HUES6 (cell line): Measurements from ENCODE around the gene XIRP1.

ENCODE experiments used
- H3K27ac ChIP-seq: 2 replicates; pipeline ENCODE4 v1.7.0; 2013; ENCODE audit warnings: low read depth, mild to moderate bottlenecking, low read length, inconsistent platforms
- H3K27me3 ChIP-seq: 2 replicates; pipeline ENCODE4 v1.6.1; 2013; ENCODE audit warnings: low read length; ENCODE audit not compliant: control insufficient read depth, insufficient read depth
- H3K36me3 ChIP-seq: 2 replicates; pipeline ENCODE4 v1.6.1; 2013; ENCODE audit warnings: low read length; ENCODE audit not compliant: control insufficient read depth, insufficient read depth
- H3K4me1 ChIP-seq: 2 replicates; pipeline ENCODE4 v1.6.1; 2013; ENCODE audit warnings: low read length; ENCODE audit not compliant: control insufficient read depth, insufficient read depth
- H3K4me3 ChIP-seq: 2 replicates; pipeline ENCODE4 v1.5.1; 2013; ENCODE audit warnings: low read depth, low read length
- H3K9ac ChIP-seq: one replicate; pipeline ENCODE4 v1.6.1; 2013; ENCODE audit warnings: mild to moderate bottlenecking, low read length
- H3K9me3 ChIP-seq: 2 replicates; pipeline ENCODE4 v1.6.1; 2013; ENCODE audit warnings: low read depth, low read length; ENCODE audit not compliant: control insufficient read depth, insufficient read depth

The XIRP1 gene

DNA sequence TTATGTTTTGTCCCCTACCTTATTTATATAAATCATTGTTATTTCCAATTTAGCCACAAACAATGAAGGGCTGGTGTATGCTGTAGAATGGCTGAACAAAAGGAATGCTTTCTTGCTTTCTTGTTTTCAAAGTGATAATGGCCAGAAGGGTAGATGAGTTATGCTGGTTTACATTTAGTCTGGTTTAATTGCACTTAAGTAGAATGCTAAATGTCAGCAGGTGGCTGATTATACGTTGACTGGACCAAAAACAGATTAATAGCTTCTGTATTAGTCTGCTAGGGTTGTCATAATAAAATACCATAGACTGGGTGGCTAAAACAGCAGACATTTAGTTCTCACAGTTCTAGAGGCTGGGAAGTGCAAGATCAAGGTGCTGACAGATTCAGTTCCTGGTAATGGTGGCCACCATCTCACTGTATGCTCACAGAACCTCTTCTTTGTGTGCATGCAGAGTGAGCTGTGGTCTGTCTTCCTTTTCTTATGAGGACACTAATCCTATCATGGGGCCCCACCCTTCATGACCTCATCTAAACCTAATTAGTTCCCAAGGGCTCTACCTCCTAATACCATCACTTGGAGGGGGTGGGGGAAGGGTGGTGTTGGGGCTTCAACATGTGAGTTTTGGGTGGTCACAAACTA lies 17.1 kb upstream of the XIRP1 start:
- Histone ChIP-seq H3K9ac (no peak overlapping the region), H3K4me1 (peaks cover 36% of the 10 kb centered on the region), H3K4me3 (no peak overlapping the region), H3K27me3 (no peaks in the 10 kb centered on the region), H3K36me3 (no peaks in the 10 kb centered on the region), H3K27ac (no peak overlapping the region), H3K9me3 (peaks cover 4% of the 10 kb centered on the region; the same call in 1 of the 2 replicates)

DNA sequence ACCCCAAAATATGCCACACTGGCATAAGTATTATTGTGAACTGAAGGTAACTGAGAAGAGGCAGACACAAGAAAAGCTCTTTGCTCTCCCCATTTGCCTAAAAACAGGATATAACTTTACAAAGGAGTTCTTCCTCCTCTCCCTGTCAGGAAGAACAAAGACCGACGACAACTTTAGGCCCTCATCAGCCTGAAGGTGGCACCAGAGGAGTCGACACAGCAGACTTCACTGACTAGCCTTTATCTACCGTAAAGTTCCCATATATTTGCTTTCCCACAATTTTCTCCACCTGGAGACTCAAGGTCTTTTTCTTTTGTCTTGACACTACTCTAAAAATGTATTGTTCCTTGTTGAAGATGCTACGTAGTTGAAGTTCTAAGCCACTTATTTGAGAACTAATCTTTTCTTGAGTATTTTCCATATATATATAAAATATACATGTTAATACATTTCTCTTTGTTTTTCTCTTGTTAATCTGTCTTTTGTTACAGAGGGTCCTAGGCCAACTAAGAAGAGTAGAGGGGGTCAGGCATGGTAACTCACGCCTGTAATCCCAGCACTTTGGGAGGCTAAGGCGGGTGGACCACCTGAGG lies 16.2 kb upstream of the XIRP1 start:
- H3K4me1 ChIP-seq = peaks cover 29% of the 10 kb centered on the region
- H3K4me3 ChIP-seq = no peak overlapping the region
- no peaks in the 10 kb centered on the region for H3K27me3 ChIP-seq
- H3K9me3 ChIP-seq = peaks cover 4% of the 10 kb centered on the region; the same call in 1 of the 2 replicates
- H3K27ac ChIP-seq = no peak overlapping the region
- H3K36me3 ChIP-seq = no peaks in the 10 kb centered on the region
- no peak overlapping the region for H3K9ac ChIP-seq

DNA sequence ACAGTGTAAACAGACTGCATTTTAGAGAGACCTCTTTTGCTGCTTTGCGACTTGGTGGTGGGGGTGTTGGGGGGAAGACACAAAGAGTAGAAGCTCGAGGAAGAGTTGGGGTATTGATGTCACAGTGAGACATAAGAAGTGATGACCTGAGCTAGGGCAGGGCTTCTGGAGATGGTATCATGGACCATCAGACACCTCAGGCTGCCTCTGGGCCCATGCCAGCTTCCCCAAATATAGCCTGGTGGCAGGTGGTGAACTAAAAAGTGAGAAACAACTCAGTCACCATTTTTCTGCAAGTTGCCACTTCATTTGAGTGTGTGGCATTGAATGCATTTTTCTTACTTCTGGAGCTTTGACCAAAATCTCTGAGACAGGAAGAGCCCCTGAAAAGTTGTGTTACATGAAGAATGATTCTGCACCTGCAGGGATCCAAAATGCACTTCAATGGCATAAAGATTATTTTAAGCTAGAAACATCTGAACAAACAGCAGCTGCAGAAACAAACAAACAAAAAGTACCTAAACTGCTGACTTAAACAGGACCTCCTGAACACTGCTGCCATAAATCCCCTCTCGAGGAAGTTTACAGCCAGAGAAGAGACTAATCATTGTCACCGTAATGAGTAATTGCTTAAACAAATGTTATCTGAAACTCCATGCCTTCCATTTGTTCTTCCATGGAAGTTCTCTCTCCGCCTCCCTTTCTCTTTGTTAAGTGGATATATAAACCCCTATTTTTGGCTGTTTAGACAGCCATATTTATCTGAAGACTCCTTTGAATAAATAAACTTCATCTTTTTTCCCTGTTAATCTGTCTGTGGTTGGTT lies 15.2 kb upstream of the XIRP1 start:
- H3K9me3 ChIP-seq = peaks cover 4% of the 10 kb centered on the region; the same call in 1 of the 2 replicates
- no peaks in the 10 kb centered on the region for H3K36me3 ChIP-seq
- H3K27me3 ChIP-seq = no peaks in the 10 kb centered on the region
- peaks cover 24% of the 10 kb centered on the region for H3K4me1 ChIP-seq
- no peak overlapping the region for H3K4me3 ChIP-seq
- H3K9ac ChIP-seq = no peak overlapping the region
- no peak overlapping the region for H3K27ac ChIP-seq

DNA sequence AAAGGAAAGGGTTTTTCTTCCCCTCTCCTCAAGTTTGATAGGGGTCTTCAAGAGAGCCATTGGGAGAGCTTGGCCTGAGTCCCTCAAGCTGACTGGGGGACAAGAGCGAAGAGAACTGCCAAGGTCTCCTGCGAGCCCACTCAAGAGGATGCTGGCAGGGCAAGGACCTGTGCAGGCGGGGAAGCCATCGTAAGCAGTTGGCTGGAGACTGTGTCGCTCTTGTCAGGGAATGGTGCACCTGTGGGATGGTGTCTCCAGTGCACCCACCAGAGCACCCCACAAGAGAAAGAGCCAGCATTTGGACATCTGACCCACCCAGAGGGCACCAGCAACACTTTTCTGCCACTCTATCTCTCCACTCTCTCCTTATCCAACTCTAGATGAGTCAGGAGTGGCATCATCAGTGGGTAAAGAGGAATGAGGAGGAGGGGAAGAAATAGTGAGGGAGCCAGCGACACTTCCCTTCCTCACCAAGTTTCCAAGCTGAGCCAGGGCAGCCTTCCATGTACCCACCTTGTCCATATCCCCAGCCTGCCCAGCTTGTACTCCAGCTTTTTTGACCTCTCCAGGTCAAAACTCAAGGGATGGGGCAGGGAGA lies 13.6 kb upstream of the XIRP1 start:
- Histone ChIP-seq H3K4me3 (no peak overlapping the region), H3K9me3 (peaks cover 7% of the 10 kb centered on the region; the same call in 1 of the 2 replicates), H3K4me1 (peaks cover 15% of the 10 kb centered on the region; the same call in 1 of the 2 replicates), H3K9ac (no peak overlapping the region), H3K27ac (no peak overlapping the region), H3K27me3 (no peaks in the 10 kb centered on the region), H3K36me3 (no peaks in the 10 kb centered on the region)

DNA sequence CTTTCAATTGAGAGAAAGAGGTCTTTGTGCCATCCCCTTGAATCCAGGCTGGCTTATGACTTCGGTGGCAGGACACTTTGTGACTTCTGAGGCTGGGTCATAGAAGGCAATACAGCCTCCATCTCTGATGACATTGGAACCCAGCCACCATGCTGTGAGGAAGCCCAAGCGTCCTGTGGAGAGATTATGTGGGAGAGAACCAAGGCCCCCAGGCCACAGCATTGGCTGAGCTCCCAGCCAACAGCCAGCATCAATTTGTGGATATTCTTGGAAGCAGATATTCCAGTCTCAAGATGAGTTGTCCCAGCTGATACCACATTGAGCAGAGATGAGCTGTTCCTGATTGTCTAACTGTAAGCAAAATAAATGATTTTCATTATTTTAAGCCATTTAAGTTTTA lies 12.7 kb upstream of the XIRP1 start:
- H3K27me3 ChIP-seq = no peaks in the 10 kb centered on the region
- H3K4me3 ChIP-seq = no peak overlapping the region
- no peak overlapping the region for H3K9ac ChIP-seq
- no peak overlapping the region for H3K27ac ChIP-seq
- H3K4me1 ChIP-seq = peaks cover 8% of the 10 kb centered on the region; the same call in 1 of the 2 replicates
- H3K36me3 ChIP-seq = no peaks in the 10 kb centered on the region
- H3K9me3 ChIP-seq = peaks cover 7% of the 10 kb centered on the region; the same call in 1 of the 2 replicates

DNA sequence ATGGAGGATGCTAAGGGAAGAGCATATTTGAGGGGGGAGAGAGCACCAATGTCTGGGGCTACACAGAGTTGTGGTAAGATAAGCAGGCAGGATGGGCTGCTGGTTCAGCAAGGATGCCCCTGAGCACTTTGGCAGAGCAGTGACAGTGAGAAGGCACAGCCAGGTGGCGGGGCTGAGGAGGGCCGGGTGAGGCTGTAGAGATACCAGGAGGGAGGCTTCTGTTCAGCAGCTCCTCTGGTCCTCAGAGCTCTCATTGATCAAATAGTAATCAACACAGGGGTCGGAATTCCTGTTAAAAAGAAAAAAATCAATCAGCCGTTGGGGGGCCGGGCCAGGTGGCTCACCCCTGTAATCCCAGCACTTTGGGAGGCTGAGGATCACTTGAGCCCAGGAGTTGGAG lies 11.5 kb upstream of the XIRP1 start:
- Histone ChIP-seq H3K36me3 (no peaks in the 10 kb centered on the region), H3K9ac (no peak overlapping the region), H3K4me3 (no peak overlapping the region), H3K27ac (no peak overlapping the region), H3K4me1 (peaks cover 8% of the 10 kb centered on the region; the same call in 1 of the 2 replicates), H3K27me3 (no peaks in the 10 kb centered on the region), H3K9me3 (peaks cover 3% of the 10 kb centered on the region; the same call in 1 of the 2 replicates)

DNA sequence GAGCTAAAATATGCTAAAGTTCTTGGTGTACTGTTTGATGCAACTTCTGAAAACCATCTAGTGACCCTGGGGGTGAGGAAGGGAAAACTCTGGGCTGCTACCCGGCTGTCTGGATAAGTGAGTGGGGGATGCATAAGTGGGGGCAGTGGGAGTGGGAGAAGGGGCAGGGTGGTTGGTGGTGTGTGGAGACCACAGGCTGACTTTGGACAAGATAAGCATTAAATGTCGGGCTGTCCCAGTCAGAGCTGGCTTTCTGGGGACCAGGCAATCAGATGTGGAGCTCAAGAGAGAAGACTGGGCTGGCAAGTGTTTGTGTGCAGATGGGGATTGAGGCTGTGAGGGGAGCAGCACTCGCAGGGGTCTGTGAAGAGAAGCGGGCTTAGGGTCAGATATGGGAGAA lies 11.0 kb upstream of the XIRP1 start:
- H3K4me1 ChIP-seq = peaks cover 8% of the 10 kb centered on the region; the same call in 1 of the 2 replicates
- no peak overlapping the region for H3K4me3 ChIP-seq
- H3K27me3 ChIP-seq = no peaks in the 10 kb centered on the region

DNA sequence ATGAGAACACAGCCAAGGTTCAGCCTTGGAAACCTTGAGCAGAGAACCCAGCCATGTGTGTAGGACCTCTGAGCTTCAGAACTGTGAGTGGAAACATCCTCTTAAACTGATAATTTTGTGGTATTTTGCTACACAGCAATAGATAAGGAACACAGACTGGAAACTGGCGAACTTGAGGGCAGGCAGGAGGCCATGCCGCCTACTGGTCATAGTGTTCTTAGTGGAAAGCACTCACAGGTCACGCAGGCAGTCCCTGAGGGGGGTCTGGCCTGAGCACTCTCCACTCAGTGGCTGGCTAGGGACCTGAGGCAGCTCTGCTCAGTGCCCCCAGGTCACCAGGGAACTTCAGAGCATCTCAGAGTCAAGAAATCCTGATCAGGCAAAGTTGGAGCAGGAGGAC lies 9.7 kb upstream of the XIRP1 start:
- Histone ChIP-seq H3K9ac (no peak overlapping the region), H3K9me3 (peaks cover 3% of the 10 kb centered on the region; the same call in 1 of the 2 replicates), H3K4me3 (no peak overlapping the region), H3K27ac (no peak overlapping the region), H3K36me3 (no peaks in the 10 kb centered on the region), H3K27me3 (no peaks in the 10 kb centered on the region), H3K4me1 (no peaks in the 10 kb centered on the region)

More for the DNA sequence above, 11.0 kb upstream of the XIRP1 start:
- Histone ChIP-seq H3K36me3 (no peaks in the 10 kb centered on the region), H3K9ac (no peak overlapping the region), H3K9me3 (peaks cover 3% of the 10 kb centered on the region; the same call in 1 of the 2 replicates), H3K27ac (no peak overlapping the region)

DNA sequence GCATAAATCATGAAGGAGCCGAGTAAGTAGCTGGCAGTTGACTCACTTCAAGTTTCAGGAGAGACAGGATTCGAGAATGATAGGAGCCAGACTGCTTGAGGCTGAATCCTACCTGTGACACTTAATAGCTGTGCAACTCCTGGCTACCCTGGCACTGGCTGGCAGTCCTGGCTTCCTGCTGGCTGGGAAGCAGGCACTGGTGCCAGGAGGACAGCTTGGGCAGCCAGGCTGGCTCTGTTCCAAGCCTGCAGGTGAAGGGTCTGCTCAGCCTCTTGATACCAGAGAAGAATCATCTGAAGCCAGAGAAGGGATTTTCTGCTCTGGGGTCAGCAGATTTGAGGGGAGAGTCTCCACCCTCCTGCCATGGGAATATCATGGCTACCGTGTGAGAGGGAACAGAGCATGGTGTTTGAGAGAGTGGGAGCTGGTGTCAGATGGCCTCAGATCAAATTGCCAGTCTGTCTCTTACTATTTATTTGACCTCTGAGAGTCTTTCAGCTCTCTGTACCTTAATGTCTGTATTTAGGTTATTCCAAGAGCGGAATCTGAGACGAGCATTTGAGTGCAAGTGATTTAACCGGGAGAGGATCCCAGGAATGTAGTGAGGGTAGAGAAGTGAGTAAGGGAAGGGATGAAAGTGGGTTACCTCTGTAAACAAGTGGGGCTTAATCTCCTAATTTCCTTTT lies 4.4 kb upstream of the XIRP1 start:
- peaks cover 6% of the 10 kb centered on the region; the same call in 1 of the 2 replicates for H3K4me1 ChIP-seq
- no peaks in the 10 kb centered on the region for H3K27me3 ChIP-seq
- H3K4me3 ChIP-seq = no peak overlapping the region
- H3K9me3 ChIP-seq = peaks cover 3% of the 10 kb centered on the region; the same call in 1 of the 2 replicates
- no peak overlapping the region for H3K27ac ChIP-seq
- no peaks in the 10 kb centered on the region for H3K36me3 ChIP-seq
- H3K9ac ChIP-seq = no peak overlapping the region

DNA sequence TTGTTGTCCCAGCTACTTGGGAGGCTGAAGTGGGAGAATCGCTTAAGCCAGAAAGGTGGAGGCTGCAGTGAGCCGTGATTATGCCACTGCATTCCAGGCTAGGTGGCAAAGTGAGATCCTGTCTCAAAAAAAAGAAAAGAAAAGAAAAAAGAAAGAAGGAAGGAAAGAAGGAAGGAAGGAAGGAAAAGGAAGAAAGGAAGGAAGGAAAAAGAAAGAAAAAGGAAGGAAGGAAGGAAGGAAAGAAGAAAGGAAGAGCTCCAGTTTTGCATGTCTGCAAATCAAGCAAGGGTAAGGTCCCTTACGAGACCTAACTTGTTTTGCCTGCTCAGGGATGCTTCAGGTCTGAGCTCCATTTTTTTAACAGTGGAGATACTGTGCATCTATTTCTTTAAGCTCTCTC lies 3.6 kb upstream of the XIRP1 start:
- no peak overlapping the region for H3K27ac ChIP-seq
- H3K4me1 ChIP-seq = peaks cover 9% of the 10 kb centered on the region; the same call in 1 of the 2 replicates
- H3K4me3 ChIP-seq = no peak overlapping the region
- no peaks in the 10 kb centered on the region for H3K9me3 ChIP-seq
- H3K9ac ChIP-seq = no peak overlapping the region
- no peaks in the 10 kb centered on the region for H3K27me3 ChIP-seq
- no peaks in the 10 kb centered on the region for H3K36me3 ChIP-seq
